Measurements from ENCODE around the gene MSI2. TPM values are rescaled to one million over a fixed set of nuclear protein-coding genes. Genes with fewer than 3 reads are reported as not detected.

Gene MSI2
- total and polyA plus RNA-seq, 2 experiments from 2014 or later = 18.9 to 41.8 TPM

DNA sequence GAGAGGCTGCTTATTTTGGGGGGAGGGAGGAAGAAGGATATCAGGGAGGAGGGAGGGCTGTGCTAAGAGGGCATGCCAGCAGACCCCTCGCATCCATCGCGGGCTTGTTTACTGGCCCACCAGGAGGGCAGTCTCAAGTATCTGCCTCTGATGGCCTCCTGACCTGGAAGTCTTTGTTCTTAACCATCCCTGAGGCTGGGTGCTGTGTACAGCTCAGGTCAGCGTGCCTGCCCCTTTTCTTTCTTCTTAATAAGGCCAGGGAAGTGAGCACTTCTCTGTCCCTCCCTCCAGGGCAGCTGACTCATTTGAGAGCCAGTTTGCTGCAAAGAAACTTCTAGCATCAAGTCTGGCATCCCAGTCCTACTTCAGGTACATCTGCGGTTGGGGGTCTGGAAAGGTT lies 331.8 kb downstream of the MSI2 start (continued):
- TF ChIP-seq, protein P1, sequence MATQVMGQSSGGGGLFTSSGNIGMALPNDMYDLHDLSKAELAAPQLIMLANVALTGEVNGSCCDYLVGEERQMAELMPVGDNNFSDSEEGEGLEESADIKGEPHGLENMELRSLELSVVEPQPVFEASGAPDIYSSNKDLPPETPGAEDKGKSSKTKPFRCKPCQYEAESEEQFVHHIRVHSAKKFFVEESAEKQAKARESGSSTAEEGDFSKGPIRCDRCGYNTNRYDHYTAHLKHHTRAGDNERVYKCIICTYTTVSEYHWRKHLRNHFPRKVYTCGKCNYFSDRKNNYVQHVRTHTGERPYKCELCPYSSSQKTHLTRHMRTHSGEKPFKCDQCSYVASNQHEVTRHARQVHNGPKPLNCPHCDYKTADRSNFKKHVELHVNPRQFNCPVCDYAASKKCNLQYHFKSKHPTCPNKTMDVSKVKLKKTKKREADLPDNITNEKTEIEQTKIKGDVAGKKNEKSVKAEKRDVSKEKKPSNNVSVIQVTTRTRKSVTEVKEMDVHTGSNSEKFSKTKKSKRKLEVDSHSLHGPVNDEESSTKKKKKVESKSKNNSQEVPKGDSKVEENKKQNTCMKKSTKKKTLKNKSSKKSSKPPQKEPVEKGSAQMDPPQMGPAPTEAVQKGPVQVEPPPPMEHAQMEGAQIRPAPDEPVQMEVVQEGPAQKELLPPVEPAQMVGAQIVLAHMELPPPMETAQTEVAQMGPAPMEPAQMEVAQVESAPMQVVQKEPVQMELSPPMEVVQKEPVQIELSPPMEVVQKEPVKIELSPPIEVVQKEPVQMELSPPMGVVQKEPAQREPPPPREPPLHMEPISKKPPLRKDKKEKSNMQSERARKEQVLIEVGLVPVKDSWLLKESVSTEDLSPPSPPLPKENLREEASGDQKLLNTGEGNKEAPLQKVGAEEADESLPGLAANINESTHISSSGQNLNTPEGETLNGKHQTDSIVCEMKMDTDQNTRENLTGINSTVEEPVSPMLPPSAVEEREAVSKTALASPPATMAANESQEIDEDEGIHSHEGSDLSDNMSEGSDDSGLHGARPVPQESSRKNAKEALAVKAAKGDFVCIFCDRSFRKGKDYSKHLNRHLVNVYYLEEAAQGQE (IDR thresholded peaks at IDR 0.05; ENCODE audit: unreplicated experiment) = no peak

- Mint-ChIP-seq H3K36me3 (ENCODE audit: low read depth) (no peaks in the 10 kb centered on the region; the same call in 2 of the 3 replicates), H3K27ac (no peak overlapping the region), H3K4me3 (no peak overlapping the region), H3K27me3 (ENCODE audit: insufficient read depth, low read depth, poor library complexity) (peaks cover 5% of the 10 kb centered on the region), H3K9me3 (no peaks in the 10 kb centered on the region; the same call in 2 of the 3 replicates), H3K4me1 (peaks cover 23% of the 10 kb centered on the region)
- no peak overlapping the region for H3K27ac ChIP-seq (ENCODE audit: low read depth)
- H3K4me1 ChIP-seq (ENCODE audit: insufficient read depth) = no peaks in the 10 kb centered on the region
- H3K36me3 ChIP-seq (ENCODE audit: insufficient read depth) = no peaks in the 10 kb centered on the region
- H3F3A ChIP-seq (replicated peaks; ENCODE audit: low read depth) = no peaks in the 10 kb centered on the region
- H3K4me2 ChIP-seq = no peak overlapping the region
- no peaks in the 10 kb centered on the region for H3K27me3 ChIP-seq (ENCODE audit: insufficient read depth)
- TF ChIP-seq NANOG (IDR thresholded peaks at IDR 0.05; ENCODE audit: borderline replicate concordance) = no peak
- TF ChIP-seq EZH2phosphoT487 (IDR thresholded peaks at IDR 0.05; ENCODE audit: unreplicated experiment) = no peak
- TF ChIP-seq POLR2AphosphoS5 (IDR thresholded peaks at IDR 0.05; ENCODE audit: low read depth) = no peak
- no peak for TF ChIP-seq ZNF331 (CRISPR knock-in tag; IDR thresholded peaks at IDR 0.05; ENCODE audit: low read depth)
- TF ChIP-seq CREB1 (CRISPR knock-in tag; IDR thresholded peaks at IDR 0.05; ENCODE audit: low read depth) = no peak
- TF ChIP-seq, protein P2, sequence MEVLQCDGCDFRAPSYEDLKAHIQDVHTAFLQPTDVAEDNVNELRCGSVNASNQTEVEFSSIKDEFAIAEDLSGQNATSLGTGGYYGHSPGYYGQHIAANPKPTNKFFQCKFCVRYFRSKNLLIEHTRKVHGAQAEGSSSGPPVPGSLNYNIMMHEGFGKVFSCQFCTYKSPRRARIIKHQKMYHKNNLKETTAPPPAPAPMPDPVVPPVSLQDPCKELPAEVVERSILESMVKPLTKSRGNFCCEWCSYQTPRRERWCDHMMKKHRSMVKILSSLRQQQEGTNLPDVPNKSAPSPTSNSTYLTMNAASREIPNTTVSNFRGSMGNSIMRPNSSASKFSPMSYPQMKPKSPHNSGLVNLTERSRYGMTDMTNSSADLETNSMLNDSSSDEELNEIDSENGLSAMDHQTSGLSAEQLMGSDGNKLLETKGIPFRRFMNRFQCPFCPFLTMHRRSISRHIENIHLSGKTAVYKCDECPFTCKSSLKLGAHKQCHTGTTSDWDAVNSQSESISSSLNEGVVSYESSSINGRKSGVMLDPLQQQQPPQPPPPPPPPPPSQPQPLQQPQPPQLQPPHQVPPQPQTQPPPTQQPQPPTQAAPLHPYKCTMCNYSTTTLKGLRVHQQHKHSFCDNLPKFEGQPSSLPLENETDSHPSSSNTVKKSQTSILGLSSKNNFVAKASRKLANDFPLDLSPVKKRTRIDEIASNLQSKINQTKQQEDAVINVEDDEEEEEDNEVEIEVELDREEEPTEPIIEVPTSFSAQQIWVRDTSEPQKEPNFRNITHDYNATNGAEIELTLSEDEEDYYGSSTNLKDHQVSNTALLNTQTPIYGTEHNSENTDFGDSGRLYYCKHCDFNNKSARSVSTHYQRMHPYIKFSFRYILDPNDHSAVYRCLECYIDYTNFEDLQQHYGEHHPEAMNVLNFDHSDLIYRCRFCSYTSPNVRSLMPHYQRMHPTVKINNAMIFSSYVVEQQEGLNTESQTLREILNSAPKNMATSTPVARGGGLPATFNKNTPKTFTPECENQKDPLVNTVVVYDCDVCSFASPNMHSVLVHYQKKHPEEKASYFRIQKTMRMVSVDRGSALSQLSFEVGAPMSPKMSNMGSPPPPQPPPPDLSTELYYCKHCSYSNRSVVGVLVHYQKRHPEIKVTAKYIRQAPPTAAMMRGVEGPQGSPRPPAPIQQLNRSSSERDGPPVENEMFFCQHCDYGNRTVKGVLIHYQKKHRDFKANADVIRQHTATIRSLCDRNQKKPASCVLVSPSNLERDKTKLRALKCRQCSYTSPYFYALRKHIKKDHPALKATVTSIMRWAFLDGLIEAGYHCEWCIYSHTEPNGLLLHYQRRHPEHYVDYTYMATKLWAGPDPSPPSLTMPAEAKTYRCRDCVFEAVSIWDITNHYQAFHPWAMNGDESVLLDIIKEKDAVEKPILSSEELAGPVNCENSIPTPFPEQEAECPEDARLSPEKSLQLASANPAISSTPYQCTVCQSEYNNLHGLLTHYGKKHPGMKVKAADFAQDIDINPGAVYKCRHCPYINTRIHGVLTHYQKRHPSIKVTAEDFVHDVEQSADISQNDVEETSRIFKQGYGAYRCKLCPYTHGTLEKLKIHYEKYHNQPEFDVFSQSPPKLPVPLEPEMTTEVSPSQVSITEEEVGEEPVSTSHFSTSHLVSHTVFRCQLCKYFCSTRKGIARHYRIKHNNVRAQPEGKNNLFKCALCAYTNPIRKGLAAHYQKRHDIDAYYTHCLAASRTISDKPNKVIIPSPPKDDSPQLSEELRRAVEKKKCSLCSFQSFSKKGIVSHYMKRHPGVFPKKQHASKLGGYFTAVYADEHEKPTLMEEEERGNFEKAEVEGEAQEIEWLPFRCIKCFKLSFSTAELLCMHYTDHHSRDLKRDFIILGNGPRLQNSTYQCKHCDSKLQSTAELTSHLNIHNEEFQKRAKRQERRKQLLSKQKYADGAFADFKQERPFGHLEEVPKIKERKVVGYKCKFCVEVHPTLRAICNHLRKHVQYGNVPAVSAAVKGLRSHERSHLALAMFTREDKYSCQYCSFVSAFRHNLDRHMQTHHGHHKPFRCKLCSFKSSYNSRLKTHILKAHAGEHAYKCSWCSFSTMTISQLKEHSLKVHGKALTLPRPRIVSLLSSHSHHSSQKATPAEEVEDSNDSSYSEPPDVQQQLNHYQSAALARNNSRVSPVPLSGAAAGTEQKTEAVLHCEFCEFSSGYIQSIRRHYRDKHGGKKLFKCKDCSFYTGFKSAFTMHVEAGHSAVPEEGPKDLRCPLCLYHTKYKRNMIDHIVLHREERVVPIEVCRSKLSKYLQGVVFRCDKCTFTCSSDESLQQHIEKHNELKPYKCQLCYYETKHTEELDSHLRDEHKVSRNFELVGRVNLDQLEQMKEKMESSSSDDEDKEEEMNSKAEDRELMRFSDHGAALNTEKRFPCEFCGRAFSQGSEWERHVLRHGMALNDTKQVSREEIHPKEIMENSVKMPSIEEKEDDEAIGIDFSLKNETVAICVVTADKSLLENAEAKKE (CRISPR knock-in tag; IDR thresholded peaks at IDR 0.05) = no peak
- TF ChIP-seq, protein P3, sequence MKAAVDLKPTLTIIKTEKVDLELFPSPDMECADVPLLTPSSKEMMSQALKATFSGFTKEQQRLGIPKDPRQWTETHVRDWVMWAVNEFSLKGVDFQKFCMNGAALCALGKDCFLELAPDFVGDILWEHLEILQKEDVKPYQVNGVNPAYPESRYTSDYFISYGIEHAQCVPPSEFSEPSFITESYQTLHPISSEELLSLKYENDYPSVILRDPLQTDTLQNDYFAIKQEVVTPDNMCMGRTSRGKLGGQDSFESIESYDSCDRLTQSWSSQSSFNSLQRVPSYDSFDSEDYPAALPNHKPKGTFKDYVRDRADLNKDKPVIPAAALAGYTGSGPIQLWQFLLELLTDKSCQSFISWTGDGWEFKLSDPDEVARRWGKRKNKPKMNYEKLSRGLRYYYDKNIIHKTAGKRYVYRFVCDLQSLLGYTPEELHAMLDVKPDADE (IDR thresholded peaks at IDR 0.05) = no peak
- no peak for TF ChIP-seq ZNF114 (CRISPR knock-in tag; IDR thresholded peaks at IDR 0.05)
- no peak overlapping the region for H3K4me3 ChIP-seq
- no peak overlapping the region for H2AFZ ChIP-seq
- H3K79me2 ChIP-seq (replicated peaks; ENCODE audit: insufficient read depth) = no peaks in the 10 kb centered on the region
- H4K20me1 ChIP-seq (replicated peaks; ENCODE audit: insufficient read depth) = no peaks in the 10 kb centered on the region
- DNase-seq (ENCODE audit: low spot score) = no peak
- H3K9me2 ChIP-seq (ENCODE audit: insufficient read depth) = no peaks in the 10 kb centered on the region
- ATAC-seq = no peak
Measured at GRCh38 chr17:57589151-57590034, 333.1 kb downstream of the MSI2 start.

All from GM23338 (cell line).